HG03159 (cell line): ENCODE results near the gene MBOAT1.

Experiments used
- ATAC-seq: cut with Tn5 transposase; IDR thresholded peaks from one replicate; pipeline ENCODE4 v1.9.1; 2021; ENCODE audit warnings: mild to moderate bottlenecking, moderate library complexity; ENCODE audit not compliant: unreplicated experiment

MBOAT1 gene

DNA sequence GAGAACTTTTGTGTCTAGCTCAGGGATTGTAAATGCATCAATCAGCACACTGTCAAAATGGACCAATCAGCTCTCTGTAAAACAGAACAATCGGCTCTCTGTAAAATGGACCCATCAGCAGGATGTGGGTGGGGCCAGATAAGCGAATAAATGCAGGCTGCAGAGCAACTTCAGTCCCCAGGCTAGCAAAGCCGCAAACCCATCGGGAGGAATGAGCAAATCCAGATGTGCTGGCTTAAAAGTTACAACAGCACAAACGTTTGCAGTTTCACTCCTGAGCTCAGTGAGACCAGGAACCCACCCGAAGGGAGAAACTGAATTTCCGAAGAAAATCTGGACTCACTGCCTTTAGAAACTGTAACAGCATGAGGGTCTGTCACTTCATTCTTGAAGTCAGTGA, 21.9 kb upstream of the MBOAT1 start:
- ATAC-seq, result no peak

- ATAC-seq, result no peak
These were observed 20.9 kb upstream of the MBOAT1 start for GRCh38 chr6:20233007-20233730.

DNA sequence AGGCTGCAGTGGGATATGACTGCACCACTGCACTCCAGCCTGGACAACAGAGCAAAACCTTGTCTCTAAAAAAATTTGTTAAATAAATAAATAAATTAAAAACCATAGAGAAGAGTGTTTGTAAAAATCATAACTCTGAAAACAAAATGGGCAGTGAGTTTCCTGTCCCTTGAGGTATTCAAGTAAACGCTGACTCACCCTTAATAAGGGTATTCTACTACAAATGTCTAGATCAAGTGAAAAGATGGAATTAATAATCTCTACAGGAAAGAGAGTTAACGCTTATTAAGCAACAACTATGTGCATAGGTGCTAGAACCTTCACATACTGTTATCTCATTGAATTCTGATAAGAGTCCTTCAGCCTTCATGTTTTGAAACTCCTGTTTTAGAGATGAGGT, 19.9 kb upstream of the MBOAT1 start:
- no peak for ATAC-seq

- no peak for ATAC-seq
These were observed 18.3 kb upstream of the MBOAT1 start for GRCh38 chr6:20230401-20231119.

- ATAC-seq, result no peak
These were observed 17.6 kb upstream of the MBOAT1 start for GRCh38 chr6:20229881-20230280.

- no peak for ATAC-seq
These were observed 15.1 kb upstream of the MBOAT1 start for GRCh38 chr6:20227350-20227749.

DNA sequence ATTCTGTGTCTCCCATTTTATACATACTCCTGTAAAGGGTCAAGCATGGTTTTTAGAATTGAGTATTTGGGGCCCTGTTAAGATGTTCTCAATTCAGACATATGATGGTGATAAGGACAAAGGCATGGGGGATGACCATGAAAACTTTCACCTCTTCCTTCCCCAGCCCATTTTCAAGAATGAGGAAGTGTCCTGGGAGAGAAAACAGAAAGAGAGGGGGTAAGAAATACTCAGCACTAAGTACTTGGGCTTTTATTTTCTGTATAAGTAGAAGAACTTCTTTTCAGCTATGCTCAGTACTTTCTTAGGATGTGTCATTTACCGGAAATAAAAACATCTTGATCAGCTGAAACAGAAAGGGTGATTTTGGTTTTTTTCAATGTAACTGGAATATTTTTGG, 10.9 kb upstream of the MBOAT1 start:
- no peak for ATAC-seq

GRCh38 chr6:20221421-20221820, 9.2 kb upstream of the MBOAT1 start:
- no peak for ATAC-seq

DNA sequence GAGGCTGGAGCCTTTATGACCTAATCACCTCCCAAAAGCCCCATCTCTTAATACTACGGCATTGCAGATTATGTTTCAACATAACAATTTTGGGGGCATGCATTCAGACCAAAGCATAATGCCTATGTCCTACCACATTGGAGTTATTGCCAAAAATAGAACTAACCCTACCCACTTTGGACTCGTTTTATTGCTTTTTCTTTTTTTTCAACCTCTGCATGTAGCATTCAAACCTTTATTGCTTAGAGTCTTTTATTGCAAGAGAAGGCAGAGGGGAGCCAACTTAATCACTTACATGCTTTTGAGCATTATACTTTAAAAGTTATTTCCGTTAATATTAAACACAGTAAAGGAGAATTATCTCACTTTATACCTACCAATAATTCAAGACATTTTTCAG, 8.1 kb upstream of the MBOAT1 start:
- ATAC-seq, result no peak

DNA sequence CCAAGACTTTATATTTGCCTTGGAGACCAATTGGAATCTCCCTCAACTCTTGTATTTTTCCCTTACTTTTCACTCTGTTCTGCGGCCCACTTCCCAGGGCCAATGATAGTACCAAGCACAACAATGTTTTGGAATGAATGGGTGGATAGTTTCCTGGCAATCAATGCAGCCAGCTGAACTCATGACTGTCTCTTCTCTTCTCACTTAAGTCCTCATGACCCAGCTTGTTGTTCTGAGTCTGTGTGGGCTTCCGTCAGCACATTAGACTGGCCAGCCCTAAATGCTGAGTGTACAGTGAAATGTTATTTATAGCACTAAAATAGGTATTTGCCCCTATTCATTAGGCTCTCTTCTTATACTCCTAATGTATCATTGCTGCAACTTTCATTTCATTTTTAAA, 5.6 kb upstream of the MBOAT1 start:
- no peak for ATAC-seq

GRCh38 chr6:20217324-20217855, 5.1 kb upstream of the MBOAT1 start:
- no peak for ATAC-seq

GRCh38 chr6:20215310-20215709, 3.0 kb upstream of the MBOAT1 start:
- ATAC-seq, result no peak

DNA sequence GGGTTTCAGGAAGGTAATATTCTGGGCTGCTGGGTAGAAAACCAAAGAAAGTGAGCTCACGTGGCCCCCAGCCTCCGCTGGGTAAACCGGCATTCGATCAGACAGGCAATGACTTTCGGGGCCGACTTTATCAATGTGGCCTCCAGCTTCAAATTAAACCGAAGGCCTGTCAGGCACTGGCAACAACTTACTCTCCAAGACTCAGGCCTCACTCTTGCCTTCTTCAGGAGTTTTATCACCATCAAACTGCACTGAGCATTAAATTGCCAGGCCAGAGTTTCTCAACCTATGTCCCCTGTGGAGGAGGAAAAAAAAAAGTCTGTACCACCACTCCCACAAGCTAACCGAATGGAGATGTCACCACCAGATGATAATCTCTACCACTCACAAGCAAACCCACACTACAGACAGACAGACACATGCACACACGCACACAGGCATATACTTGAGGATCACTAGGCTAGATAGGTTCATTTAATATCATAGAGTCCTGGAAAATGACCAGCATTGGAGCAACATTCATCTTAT, 1.1 kb upstream of the MBOAT1 start:
- ATAC-seq, result no peak

GRCh38 chr6:20211941-20212391, 303 bp downstream of the MBOAT1 start:
- peak; percentile 27 for ATAC-seq

DNA sequence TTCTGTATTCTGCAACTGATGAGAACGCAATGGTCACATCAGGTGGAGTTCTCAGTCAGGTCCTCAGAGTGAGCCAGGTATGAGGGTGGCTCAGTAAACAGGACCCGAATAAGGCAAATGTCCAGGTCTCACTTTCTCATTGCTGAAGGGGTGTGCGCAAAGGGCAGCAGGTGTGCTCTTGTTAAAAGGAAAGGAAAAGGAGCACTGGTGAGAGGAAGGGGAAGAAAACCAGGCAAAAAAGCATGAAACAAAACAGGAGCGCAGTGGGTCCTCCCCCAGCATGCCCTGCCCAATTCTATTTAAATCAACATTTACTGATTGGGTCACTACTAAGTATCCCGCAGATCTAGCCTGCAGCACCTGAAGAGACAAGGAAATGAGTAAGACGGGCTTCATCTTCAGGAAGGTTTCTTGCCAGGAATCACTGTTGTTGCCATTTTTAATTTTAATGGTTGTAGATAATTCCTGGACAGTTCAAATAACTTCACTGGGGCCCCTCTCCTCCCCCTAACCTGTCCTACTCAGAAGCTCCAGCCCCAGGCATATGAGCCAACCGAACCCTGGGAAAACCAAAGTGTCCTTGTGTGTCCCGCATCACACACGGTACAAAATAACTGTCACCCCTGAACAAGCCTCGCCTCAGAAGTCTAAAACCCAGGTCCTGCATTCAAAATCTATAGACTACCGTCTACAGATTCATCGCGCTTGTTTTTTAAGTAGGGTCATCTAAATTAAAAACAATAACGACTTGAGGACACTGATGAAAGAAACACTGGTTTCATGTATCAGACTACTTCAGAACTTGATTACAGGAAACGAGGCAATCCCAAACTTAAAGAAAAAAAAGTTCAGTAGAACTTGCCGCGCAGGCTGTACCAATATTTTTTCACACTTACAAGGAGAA, 980 bp downstream of the MBOAT1 start:
- no peak for ATAC-seq

DNA sequence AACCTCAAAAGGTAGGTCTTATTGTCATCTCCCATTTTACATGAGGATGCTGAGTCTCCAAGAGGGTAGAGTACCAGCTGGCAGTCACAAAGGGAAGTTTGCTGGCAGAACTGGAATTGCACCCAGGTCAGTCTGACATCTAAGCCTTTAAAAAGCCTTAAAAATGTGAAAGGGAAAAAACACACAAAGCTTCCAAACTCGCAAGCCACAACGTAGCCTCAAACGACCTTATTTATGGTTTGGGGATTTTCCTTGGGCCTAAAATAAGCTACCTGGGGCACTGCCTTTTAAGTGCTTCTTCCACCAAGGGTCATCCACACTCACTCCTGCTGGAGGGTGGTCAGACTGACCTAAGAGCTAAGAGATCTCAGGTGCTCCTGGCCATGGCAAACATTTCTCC, 2.1 kb downstream of the MBOAT1 start:
- ATAC-seq, result no peak

- no peak for ATAC-seq
These were observed 3.4 kb downstream of the MBOAT1 start for GRCh38 chr6:20208687-20209378.

DNA sequence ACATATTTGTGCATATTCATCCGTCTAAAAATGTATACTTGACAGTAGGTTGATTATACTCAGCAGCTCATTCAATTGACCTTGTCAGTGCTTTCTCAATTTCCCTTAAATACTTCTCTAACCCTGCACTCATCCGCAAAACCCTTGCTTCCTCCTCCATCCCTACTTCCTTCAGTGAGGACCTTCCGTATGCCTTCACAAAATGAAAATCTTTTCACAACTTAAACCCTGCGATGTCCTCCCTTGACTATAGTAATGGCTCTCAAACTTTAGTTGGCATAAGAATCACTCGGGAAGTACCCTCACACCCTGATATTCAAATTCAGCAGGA, 5.2 kb downstream of the MBOAT1 start:
- no peak for ATAC-seq

DNA sequence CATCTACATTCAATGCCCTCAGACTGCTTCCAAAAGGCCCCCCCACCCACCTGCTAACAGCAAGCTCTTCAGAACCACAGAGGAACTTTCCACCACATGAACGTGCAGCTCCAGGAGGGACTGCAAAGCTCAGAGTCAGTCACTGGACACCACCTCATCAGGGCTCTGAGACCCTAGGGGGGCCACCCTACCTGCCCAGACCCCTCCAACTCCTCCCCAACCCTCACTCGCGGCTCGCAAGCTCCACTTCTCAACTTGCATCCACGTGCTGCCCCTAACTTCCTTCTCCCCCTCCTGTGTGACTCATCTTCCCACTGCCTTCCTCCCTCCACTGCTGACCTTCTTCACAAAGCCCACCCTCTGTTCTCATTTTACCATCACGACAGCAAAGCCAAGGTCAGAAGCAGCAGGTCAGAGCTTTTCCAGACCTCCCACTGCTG, 6.5 kb downstream of the MBOAT1 start:
- ATAC-seq, result no peak

DNA sequence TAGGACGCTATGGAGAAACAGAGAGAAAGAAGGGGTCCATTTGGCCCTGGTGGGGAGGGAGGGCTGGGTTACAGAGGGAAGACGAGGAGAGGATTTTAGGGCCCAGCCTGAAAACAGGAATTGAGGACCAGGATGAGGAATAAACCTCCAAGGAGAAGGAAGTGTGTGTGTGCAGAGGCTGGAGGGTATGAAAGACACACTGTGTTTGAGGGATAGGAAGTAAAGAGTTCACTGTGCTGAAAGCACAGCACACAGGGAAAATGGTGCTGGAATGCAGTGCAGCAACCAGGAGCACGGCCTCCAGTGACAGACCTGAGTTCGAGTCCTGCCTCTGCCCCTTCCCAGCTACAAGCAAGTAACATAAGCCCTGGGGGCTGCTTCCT, 7.8 kb downstream of the MBOAT1 start:
- ATAC-seq, result no peak
